CD4-positive, alpha-beta memory T cell (primary cell): Measurements from ENCODE around the gene HS2ST1. TPM values are rescaled to one million over a fixed set of nuclear protein-coding genes. Genes with fewer than 3 reads are reported as not detected.

Experiments
- polyA plus RNA-seq, 2 donors: library from polyadenylated mRNA; unstranded; fragments of 300-500 nt; fragmentation: Illumina TruSeq; gene quantifications; one replicate each; pipeline ENCODE4 v1.2.3, GENCODE V29; 2021
- total RNA-seq, 2 experiments: library from RNA; stranded (reverse); gene quantifications; one replicate each; pipeline ENCODE4 v1.2.3, GENCODE V29; 2021

HS2ST1 gene
- total and polyA plus RNA-seq, 4 experiments from 2014 or later, result 5.4 to 15.8 (median 11.2) TPM

Other genes starting within 250 kb of the HS2ST1 start
- 10 to 100 TPM; 55.4 to 59.6 TPM for gene SH3GLB1, start 210.1 kb upstream of the HS2ST1 start, total RNA-seq
- 10 to 100 TPM; 45.0 to 54.5 TPM for gene SH3GLB1, start 210.1 kb upstream of the HS2ST1 start, polyA plus RNA-seq
- 100 to 1,000 TPM; 151 to 169 TPM for gene SELENOF, start 509 bp upstream of the HS2ST1 start, total RNA-seq
- 100 to 1,000 TPM; 298 to 392 TPM for gene SELENOF, start 509 bp upstream of the HS2ST1 start, polyA plus RNA-seq